Measurements from ENCODE around the gene CFAP100.

DNA sequence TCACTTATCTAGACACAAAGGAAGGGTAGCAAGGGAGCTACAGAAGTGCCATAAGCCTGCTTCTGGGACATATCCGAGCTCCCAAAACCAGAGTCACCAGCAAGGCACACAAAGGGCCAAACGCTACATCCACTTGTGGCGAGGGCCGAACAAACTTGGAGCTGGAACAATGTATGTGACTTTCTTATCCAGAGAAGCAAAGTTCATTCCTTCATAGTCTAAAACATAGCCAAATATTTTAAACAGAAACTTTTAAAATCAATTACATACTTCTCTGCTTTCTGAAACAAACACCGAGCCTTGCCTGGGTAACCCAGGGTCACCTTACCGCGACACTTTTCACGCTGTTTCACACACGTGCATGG, 65.0 kb downstream of the CFAP100 start:
- TF ChIP-seq POLR2AphosphoS5 (IDR thresholded peaks at IDR 0.05; ENCODE audit: borderline replicate concordance, low read depth, low read length): no peak
- TF ChIP-seq EZH2 (IDR thresholded peaks at IDR 0.05): no peak

Measured in SK-N-MC (cell line).